Common myeloid progenitor, CD34-positive (primary cell): ENCODE data around the gene OMA1.

Source experiments
- CTCF ChIA-PET: fragments of 350-600 bp; sonication (Branson Sonifier 250); formaldehyde crosslinking; loops from one replicate; lab custom pipeline; 2021; ENCODE audit warnings: antibody characterized with exemption; lab: Charles Lee
- POLR2A ChIA-PET: fragments of 350-600 bp; sonication (Branson Sonifier 250); formaldehyde crosslinking; loops from one replicate; lab custom pipeline; 2021; ENCODE audit warnings: antibody characterized with exemption; lab: Charles Lee
- DNase-seq, 3 donors: peaks; one replicate each; pipeline versions ENCODE4 v3.0.0 to v3.0.0-alpha.2; 2013
- H3K27ac ChIP-seq, 2 experiments: 1 replicate in 1 of 2; 2 replicates in 1 of 2; pipeline ENCODE4 v1.7.0; 2013; ENCODE audit warnings: inconsistent platforms in 2 of 2, low read length in 2 of 2, mild to moderate bottlenecking in 2 of 2, low read depth in 1 of 2, moderate library complexity in 1 of 2; ENCODE audit not compliant: severe bottlenecking in 2 of 2, insufficient read depth in 1 of 2, poor library complexity in 1 of 2
- H3K27me3 ChIP-seq, 5 experiments: replicated peaks in 2 of 5; 1 replicate in 3 of 5; 2 replicates in 2 of 5; pipeline versions ENCODE4 v1.6.1 to v1.7.0; 2013; ENCODE audit warnings: low read length in 4 of 5, mild to moderate bottlenecking in 2 of 5, moderate library complexity in 2 of 5, inconsistent platforms in 1 of 5; ENCODE audit not compliant: insufficient read depth in 5 of 5, control insufficient read depth in 4 of 5
- H3K36me3 ChIP-seq, 4 experiments: 1 replicate in 2 of 4; 2 replicates in 2 of 4; pipeline versions ENCODE4 v1.6.1 to v1.7.0; 2013; ENCODE audit warnings: low read length in 3 of 4, control low read depth in 1 of 4, mild to moderate bottlenecking in 1 of 4; ENCODE audit not compliant: control insufficient read depth in 4 of 4, insufficient read depth in 4 of 4
- H3K4me1 ChIP-seq, 4 experiments: 1 replicate in 3 of 4; 2 replicates in 1 of 4; pipeline versions ENCODE4 v1.6.1 to v1.7.1; 2013; ENCODE audit warnings: low read length in 3 of 4, mild to moderate bottlenecking in 3 of 4, control low read depth in 1 of 4, inconsistent platforms in 1 of 4, moderate library complexity in 1 of 4; ENCODE audit not compliant: control insufficient read depth in 4 of 4, insufficient read depth in 4 of 4; ENCODE audit errors: control extremely low read depth in 1 of 4
- H3K4me3 ChIP-seq, 7 experiments: 1 replicate in 4 of 7; 2 replicates in 3 of 7; pipeline versions ENCODE4 v1.5.1 to v1.7.0; 2013; ENCODE audit warnings: mild to moderate bottlenecking in 7 of 7, low read length in 6 of 7, moderate library complexity in 6 of 7, inconsistent platforms in 2 of 7, low read depth in 2 of 7, control low read depth in 1 of 7; ENCODE audit not compliant: insufficient read depth in 4 of 7, control insufficient read depth in 1 of 7; ENCODE audit errors: extremely low read depth in 1 of 7
- H3K9me3 ChIP-seq, 5 experiments: 1 replicate in 4 of 5; 2 replicates in 1 of 5; pipeline versions ENCODE4 v1.6.1 to v1.7.1; 2013; ENCODE audit warnings: low read length in 4 of 5, mild to moderate bottlenecking in 2 of 5, inconsistent platforms in 1 of 5, low read depth in 1 of 5, moderate library complexity in 1 of 5; ENCODE audit not compliant: control insufficient read depth in 4 of 5, insufficient read depth in 2 of 5; ENCODE audit errors: control extremely low read depth in 1 of 5
- WGBS: methylation state at CpG from one replicate; pipeline ENCODE4 v1.1.5; 2013; ENCODE audit not compliant: insufficient coverage; 5-methylcytosine and 5-hydroxymethylcytosine counted together

Gene OMA1

DNA sequence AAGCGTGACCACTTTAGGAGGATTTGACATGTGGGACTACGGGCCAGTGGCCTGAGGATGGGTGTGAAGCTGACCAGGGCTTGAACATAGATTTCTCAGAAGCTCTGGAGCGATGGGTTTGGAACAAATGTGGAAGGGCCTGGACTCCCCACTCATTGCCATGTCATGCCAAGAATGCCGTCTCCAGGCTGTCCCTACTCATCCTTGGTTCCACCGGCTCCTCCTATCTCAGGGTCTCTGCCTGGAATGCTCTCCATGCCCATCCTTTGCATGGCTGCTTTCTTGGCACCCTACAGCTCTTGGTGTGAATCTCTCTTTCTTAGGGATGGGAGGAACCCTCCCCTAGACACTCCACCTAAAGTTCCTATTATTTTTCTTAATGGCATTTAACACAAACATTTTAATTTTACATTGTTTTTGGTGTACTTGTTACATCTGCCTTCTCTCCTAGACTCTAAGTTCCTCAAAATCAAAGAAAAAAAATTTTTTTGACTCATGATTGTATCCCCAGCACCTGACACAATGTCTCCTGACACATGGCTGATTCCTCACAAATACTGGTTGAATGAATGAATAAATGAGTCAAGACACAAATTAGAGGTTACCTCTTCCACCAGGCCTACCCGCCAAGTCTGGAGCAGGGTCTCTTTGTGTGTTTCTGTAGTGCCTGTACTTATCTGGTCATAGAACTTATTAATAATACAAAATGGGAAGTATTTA, 114.5 kb downstream of the OMA1 start:
- Histone ChIP-seq H3K27me3 (no peaks in the 10 kb centered on the region), H3K4me3 (no peak overlapping the region), H3K9me3 (no peaks in the 10 kb centered on the region), H3K27ac (no peak overlapping the region), H3K4me1 (peaks cover 0 to 5% (median 0%) of the 10 kb centered on the region in 4 experiments), H3K36me3 (no peaks in the 10 kb centered on the region)
- DNase-seq: peak in 1 of 3 donors; percentile 1
- POLR2A ChIA-PET: no interaction called here
- 92% methylated on average over 4 of the region's 6 CpGs for WGBS
- CTCF ChIA-PET: interaction anchor here (2.0 kb wide), 1 partner anchor 10 kb away, joined by 5 read pairs; no protein-coding TSS in a partner anchor
